Astrocyte (in vitro differentiated cells and primary cell): Measurements from ENCODE around the gene INTS2.

Experiments
- EZH2 ChIP-seq: IDR thresholded peaks from 2 replicates; pipeline ENCODE4 v1.6.1; 2012; ENCODE audit warnings: mild to moderate bottlenecking, low read length, inconsistent platforms; ENCODE audit not compliant: insufficient read depth
- TF ChIP-seq, protein P1 (sequence below): IDR thresholded peaks from 2 replicates; pipeline ENCODE4 v1.5.1; 2011; ENCODE audit warnings: low read depth, mild to moderate bottlenecking, inconsistent platforms, low read length, moderate library complexity; ENCODE audit not compliant: insufficient read depth

GRCh38 chr17:61908292-61909037, 19.3 kb downstream of the INTS2 start:
- TF ChIP-seq, protein P1, sequence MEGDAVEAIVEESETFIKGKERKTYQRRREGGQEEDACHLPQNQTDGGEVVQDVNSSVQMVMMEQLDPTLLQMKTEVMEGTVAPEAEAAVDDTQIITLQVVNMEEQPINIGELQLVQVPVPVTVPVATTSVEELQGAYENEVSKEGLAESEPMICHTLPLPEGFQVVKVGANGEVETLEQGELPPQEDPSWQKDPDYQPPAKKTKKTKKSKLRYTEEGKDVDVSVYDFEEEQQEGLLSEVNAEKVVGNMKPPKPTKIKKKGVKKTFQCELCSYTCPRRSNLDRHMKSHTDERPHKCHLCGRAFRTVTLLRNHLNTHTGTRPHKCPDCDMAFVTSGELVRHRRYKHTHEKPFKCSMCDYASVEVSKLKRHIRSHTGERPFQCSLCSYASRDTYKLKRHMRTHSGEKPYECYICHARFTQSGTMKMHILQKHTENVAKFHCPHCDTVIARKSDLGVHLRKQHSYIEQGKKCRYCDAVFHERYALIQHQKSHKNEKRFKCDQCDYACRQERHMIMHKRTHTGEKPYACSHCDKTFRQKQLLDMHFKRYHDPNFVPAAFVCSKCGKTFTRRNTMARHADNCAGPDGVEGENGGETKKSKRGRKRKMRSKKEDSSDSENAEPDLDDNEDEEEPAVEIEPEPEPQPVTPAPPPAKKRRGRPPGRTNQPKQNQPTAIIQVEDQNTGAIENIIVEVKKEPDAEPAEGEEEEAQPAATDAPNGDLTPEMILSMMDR = no peak
- TF ChIP-seq EZH2 = no peak
